AG04450 (cell line): ENCODE measurements around the gene ATXN7L2. TPM values are rescaled to one million over a fixed set of nuclear protein-coding genes. Genes with fewer than 3 reads are reported as not detected.
A peak's percentile ranks its signal among the peaks of the same experiment; 100 is the strongest.

Experiments used
- CTCF ChIA-PET: fragments of 300-600, 350-600 bp; formaldehyde crosslinking; extraction: SDS; loops from one replicate; lab custom pipeline; 2022; ENCODE audit warnings: antibody characterized with exemption, inconsistent platforms; lab: Charles Lee
- POLR2A ChIA-PET: fragments of 350-600 bp; formaldehyde crosslinking; extraction: SDS; loops from one replicate; lab custom pipeline; 2021; ENCODE audit warnings: antibody characterized with exemption, inconsistent platforms; lab: Yijun Ruan, JAX
- DNase-seq: peaks from one replicate; pipeline ENCODE4 v3.0.0-alpha.2; 2011; ENCODE audit warnings: low read depth, low spot score
- H3K27ac ChIP-seq: one replicate; pipeline ENCODE4 v1.5.1; 2012; ENCODE audit warnings: low read depth, low read length, control low read depth
- H3K27me3 ChIP-seq: one replicate; pipeline ENCODE4 v1.6.0; 2012; ENCODE audit warnings: low read length; ENCODE audit not compliant: control insufficient read depth, insufficient read depth
- H3K4me3 ChIP-seq: 2 replicates; pipeline ENCODE4 v1.5.1; 2011; ENCODE audit warnings: mild to moderate bottlenecking, low read depth, low read length, control low read depth
- H3K9me3 ChIP-seq: 2 replicates; pipeline ENCODE4 v1.5.1; 2012; ENCODE audit warnings: low read length; ENCODE audit not compliant: control insufficient read depth, insufficient read depth
- CTCF ChIP-seq: IDR thresholded peaks from 2 replicates; pipeline ENCODE4 v1.5.1; 2011; ENCODE audit warnings: low read depth, low read length, control low read depth, inconsistent platforms
- polyA plus RNA-seq: library from polyadenylated mRNA; depleted of rRNA; stranded (reverse); fragments of >200 nt; gene quantifications from 2 replicates; pipeline ENCODE4 v1.2.3, GENCODE V29; 2011

ATXN7L2 gene
- polyA plus RNA-seq, 1 experiment: 1.5 TPM

GRCh38 chr1:109531826-109532364 lies 48.2 kb downstream of the ATXN7L2 start:
- no peak for TF ChIP-seq CTCF
- Histone ChIP-seq H3K27ac (peak overlapping the region; percentile 2), H3K4me3 (no peak overlapping the region), H3K9me3 (no peaks in the 10 kb centered on the region), H3K27me3 (peaks cover 8% of the 10 kb centered on the region)
- no peak for DNase-seq
- ChIA-PET POLR2A (interaction anchor here (1.8 kb wide), 1 partner anchor 22 kb away, joined by 4 read pairs; the partner anchor contains the start of gene AMIGO1), CTCF (interaction anchor here (0.6 to 17.0 kb wide), 59 partner anchors 8 to 437 kb away, joined by 3 to 1351 read pairs (median 5); partner anchors contain the start of genes AMIGO1, ATXN7L2, CYB561D1 and EPS8L3)

DNA sequence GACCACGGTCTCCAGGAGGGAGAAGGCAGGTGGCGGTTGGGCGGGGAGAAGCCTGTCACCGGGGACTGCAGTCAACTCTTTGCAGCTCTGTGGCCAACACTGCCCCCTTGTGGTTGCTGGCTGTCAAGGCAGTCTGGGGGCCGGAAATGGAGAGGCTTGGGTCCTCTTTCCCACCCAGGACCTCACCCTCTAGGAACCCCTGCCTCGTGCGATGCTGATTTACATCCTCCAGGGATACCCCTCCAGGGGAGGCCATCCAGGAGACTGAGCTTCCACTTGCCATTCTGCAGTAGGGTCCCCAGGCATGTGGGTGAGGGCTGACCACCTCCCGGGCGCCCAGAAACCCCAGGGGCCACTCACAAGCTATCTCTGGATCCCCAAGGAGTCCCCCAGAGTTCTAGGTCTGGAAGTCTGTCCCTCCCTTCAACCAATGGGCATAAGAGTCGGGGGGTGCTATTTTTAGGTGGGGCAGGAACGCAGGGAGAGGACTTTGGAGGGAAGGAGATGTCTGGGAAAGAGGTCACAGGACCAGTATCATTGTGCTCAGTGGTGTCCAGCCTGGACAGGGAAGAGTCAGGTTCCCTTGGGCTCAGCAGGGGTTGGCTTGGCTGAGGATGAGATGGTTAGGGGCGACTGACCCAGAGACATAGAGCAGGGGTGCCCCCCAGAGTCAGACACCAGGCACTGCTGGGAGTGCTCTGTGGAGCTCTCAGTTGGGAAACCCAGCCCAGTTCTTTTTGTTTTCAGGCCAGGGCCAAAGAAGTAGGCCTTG lies 48.8 kb downstream of the ATXN7L2 start:
- peaks cover 7% of the 10 kb centered on the region for H3K27me3 ChIP-seq
- ChIA-PET CTCF (interaction anchor here (0.5 to 17.0 kb wide), 77 partner anchors 9 to 570 kb away, joined by 3 to 1351 read pairs (median 4); partner anchors contain the start of genes AMIGO1, ATXN7L2, CLCC1 and CYB561D1), POLR2A (interaction anchor here (0.7 to 1.8 kb wide), 4 partner anchors 23 to 433 kb away, joined by 3 to 9 read pairs (median 4); partner anchors contain the start of genes AMIGO1 and CYB561D1)
- no peak overlapping the region for H3K4me3 ChIP-seq
- peak; percentile 55 for DNase-seq
- no peaks in the 10 kb centered on the region for H3K9me3 ChIP-seq
- H3K27ac ChIP-seq: peak overlapping the region; percentile 52
- TF ChIP-seq CTCF: peak; percentile 98

DNA sequence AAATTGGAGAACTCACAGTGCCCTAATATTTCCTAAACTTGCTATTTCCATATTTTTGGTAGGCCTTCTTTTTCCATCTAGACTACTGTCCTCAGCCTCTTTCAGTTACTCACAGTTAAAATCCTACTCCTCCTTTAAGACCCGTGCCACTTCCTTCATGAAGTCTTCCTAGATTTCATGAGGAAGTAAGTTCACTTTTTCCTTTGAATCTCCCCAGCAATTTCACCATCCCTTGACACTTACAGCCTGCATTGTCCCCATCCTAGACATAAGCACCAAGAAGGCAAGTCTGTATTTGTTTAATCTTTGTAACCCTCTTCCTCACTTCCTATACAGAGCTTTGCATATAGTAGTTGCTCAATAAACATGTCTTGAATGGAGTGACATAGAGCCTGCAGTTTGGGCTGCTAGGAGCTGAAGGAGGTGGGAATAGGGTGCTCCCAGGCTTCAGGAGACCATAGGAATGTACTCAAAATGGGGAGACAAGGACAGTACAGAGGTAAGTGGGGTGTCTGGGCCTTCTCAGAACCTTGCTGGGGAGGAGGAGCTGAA lies 50.7 kb downstream of the ATXN7L2 start:
- POLR2A ChIA-PET: no interaction called here
- H3K9me3 ChIP-seq: no peaks in the 10 kb centered on the region
- H3K27ac ChIP-seq: no peak overlapping the region
- TF ChIP-seq CTCF: no peak
- CTCF ChIA-PET: interaction anchor here (0.7 to 17.0 kb wide), 5 partner anchors 11 to 270 kb away, joined by 3 to 1351 read pairs (median 14); partner anchors contain the start of genes AMIGO1, ATXN7L2, CYB561D1 and GNAI3
- no peak for DNase-seq
- no peak overlapping the region for H3K4me3 ChIP-seq
- peaks cover 5% of the 10 kb centered on the region for H3K27me3 ChIP-seq

GRCh38 chr1:109535481-109535880 lies 51.8 kb downstream of the ATXN7L2 start:
- ChIA-PET POLR2A (no interaction called here), CTCF (interaction anchor here (1.6 to 17.0 kb wide), 3 partner anchors 10 to 105 kb away, joined by 4 to 1351 read pairs (median 8); partner anchors contain the start of genes AMIGO1, ATXN7L2 and CYB561D1)
- no peak overlapping the region for H3K4me3 ChIP-seq
- no peak for DNase-seq
- H3K27ac ChIP-seq: no peak overlapping the region
- no peaks in the 10 kb centered on the region for H3K9me3 ChIP-seq
- H3K27me3 ChIP-seq: peaks cover 5% of the 10 kb centered on the region
- no peak for TF ChIP-seq CTCF
